HCEC 1CT (cell line): ENCODE measurements around the gene PRSS36.
"Not testable (repeated sequence)": the region's sequence is repeated elsewhere in the genome, so short reads cannot be mapped to it uniquely, and the experiment has no call there.

Experiments used
- DNase-seq: peaks from one replicate; pipeline ENCODE4 v3.0.0-alpha.2; 2017

PRSS36 gene

GRCh38 chr16:31141489-31142108 lies 8.3 kb downstream of the PRSS36 start:
- no peak for DNase-seq

- DNase-seq = not testable (repeated sequence)
Observed at GRCh38 chr16:31141071-31141469, 8.8 kb downstream of the PRSS36 start.

GRCh38 chr16:31138621-31139578 lies 11.0 kb downstream of the PRSS36 start:
- peak; percentile 57 for DNase-seq

- not testable (repeated sequence) for DNase-seq
Observed at GRCh38 chr16:31136822-31137499, 12.9 kb downstream of the PRSS36 start.

- no peak for DNase-seq
Observed at GRCh38 chr16:31136287-31136662, 13.6 kb downstream of the PRSS36 start.

- DNase-seq = no peak
Observed at GRCh38 chr16:31135535-31136286, 14.2 kb downstream of the PRSS36 start, which contains the start of gene PRSS8. Gene PRSS8, minus strand, starts transcription at chr16:31135727. Its CDS starts 229 bp downstream, at chr16:31135498.

GRCh38 chr16:31134625-31135534 lies 15.0 kb downstream of the PRSS36 start:
- no peak for DNase-seq

GRCh38 chr16:31134091-31134571 lies 15.7 kb downstream of the PRSS36 start:
- no peak for DNase-seq

GRCh38 chr16:31133046-31133501 lies 16.8 kb downstream of the PRSS36 start:
- DNase-seq = no peak

- DNase-seq = no peak
Observed at GRCh38 chr16:31132303-31132979, 17.4 kb downstream of the PRSS36 start.

GRCh38 chr16:31131841-31132271 lies 18.0 kb downstream of the PRSS36 start:
- no peak for DNase-seq

GRCh38 chr16:31131416-31131815 lies 18.4 kb downstream of the PRSS36 start:
- no peak for DNase-seq

- DNase-seq = no peak
Observed at GRCh38 chr16:31130899-31131298, 19.0 kb downstream of the PRSS36 start.

GRCh38 chr16:31130336-31130891 lies 19.5 kb downstream of the PRSS36 start:
- DNase-seq = no peak

- no peak for DNase-seq
Observed at GRCh38 chr16:31129568-31130335, 20.1 kb downstream of the PRSS36 start.

GRCh38 chr16:31128711-31129567 lies 20.9 kb downstream of the PRSS36 start:
- no peak for DNase-seq

- DNase-seq = no peak
Observed at GRCh38 chr16:31127182-31127581, 22.7 kb downstream of the PRSS36 start.

GRCh38 chr16:31125844-31126243 lies 24.0 kb downstream of the PRSS36 start:
- DNase-seq = no peak
